OCI-M2 (cell line): Measurements from ENCODE around the gene TMEM132C.

Source experiments
- DNase-seq: peaks from one replicate; lab custom pipeline; 2025; ENCODE audit not compliant: unreplicated experiment; lab: John Stamatoyannopoulos, UW

TMEM132C gene

GRCh38 chr12:128606538-128606937, 339.6 kb downstream of the TMEM132C start:
- no peak for DNase-seq

- no peak for DNase-seq
Measured at GRCh38 chr12:128606970-128607369, 340.0 kb downstream of the TMEM132C start.

GRCh38 chr12:128607641-128608040, 340.7 kb downstream of the TMEM132C start:
- no peak for DNase-seq

- DNase-seq = no peak
Measured at GRCh38 chr12:128609861-128610260, 342.9 kb downstream of the TMEM132C start.

- no peak for DNase-seq
Measured at GRCh38 chr12:128611736-128612135, 344.8 kb downstream of the TMEM132C start.

- DNase-seq = no peak
Measured at GRCh38 chr12:128612150-128612850, 345.3 kb downstream of the TMEM132C start.

- DNase-seq = no peak
Measured at GRCh38 chr12:128613837-128614590, 347.0 kb downstream of the TMEM132C start.

- no peak for DNase-seq
Measured at GRCh38 chr12:128617304-128617833, 350.4 kb downstream of the TMEM132C start.

- DNase-seq = no peak
Measured at GRCh38 chr12:128619263-128619662, 352.3 kb downstream of the TMEM132C start.

GRCh38 chr12:128621304-128621703, 354.3 kb downstream of the TMEM132C start:
- no peak for DNase-seq

- DNase-seq = no peak
Measured at GRCh38 chr12:128623748-128624147, 356.8 kb downstream of the TMEM132C start.

- no peak for DNase-seq
Measured at GRCh38 chr12:128626808-128627320, 359.9 kb downstream of the TMEM132C start.

- DNase-seq = no peak
Measured at GRCh38 chr12:128627659-128628058, 360.7 kb downstream of the TMEM132C start.

GRCh38 chr12:128629979-128630378, 363.0 kb downstream of the TMEM132C start:
- DNase-seq = no peak

- no peak for DNase-seq
Measured at GRCh38 chr12:128637642-128638606, 371.0 kb downstream of the TMEM132C start.

- no peak for DNase-seq
Measured at GRCh38 chr12:128639089-128639488, 372.1 kb downstream of the TMEM132C start.

GRCh38 chr12:128643155-128643554, 376.2 kb downstream of the TMEM132C start:
- DNase-seq = no peak

GRCh38 chr12:128644664-128645296, 377.8 kb downstream of the TMEM132C start:
- no peak for DNase-seq

- no peak for DNase-seq
Measured at GRCh38 chr12:128649902-128650301, 382.9 kb downstream of the TMEM132C start.

GRCh38 chr12:128652136-128652751, 385.3 kb downstream of the TMEM132C start:
- no peak for DNase-seq
